Measurements from ENCODE around the gene PCBP2. TPM values are rescaled to one million over a fixed set of nuclear protein-coding genes. Genes with fewer than 3 reads are reported as not detected.

The PCBP2 gene
- total and polyA plus RNA-seq, 2 of the 4 experiments (the other 2 are of a cell fraction), result 190 to 586 TPM

DNA sequence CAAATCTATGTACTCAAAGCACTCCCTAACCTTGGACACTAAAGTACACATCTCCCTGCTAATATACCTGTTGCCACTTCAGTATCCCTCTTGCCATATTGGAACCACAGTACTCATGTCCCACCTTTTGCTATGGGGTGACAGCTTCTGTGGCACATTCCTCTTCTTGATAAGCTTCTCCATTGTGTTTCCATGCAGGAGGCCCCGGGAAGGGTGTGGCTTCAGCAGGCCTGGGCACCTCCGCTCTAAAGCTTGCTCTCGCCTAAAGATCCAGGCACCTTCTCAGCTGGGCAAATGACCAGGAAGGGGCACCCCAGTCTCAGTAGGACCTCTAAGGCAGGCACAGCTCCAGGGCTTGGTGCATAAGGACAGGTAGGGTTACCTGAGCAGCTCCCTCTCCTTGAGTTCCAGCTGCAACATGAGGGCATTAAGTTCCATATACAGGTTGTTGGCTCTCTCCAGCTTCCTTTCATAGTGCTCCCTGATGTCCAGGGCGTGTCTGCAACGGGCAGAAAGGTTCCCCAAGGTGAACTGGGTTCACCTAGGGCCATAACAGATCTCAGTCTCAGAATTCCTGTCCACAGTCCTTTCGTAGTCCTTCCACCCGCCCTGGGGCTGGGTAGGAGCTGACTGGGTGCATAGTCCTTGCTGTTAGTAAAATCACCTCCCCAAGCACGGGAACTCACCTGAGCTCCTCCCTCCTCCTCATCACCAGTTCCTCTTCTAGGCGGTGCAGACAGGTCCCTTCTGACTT, 31.5 kb downstream of the PCBP2 start (continued):
- TF ChIP-seq NFE2L2 (IDR thresholded peaks at IDR 0.05; ENCODE audit: low read depth, low read length), result no peak

DNA sequence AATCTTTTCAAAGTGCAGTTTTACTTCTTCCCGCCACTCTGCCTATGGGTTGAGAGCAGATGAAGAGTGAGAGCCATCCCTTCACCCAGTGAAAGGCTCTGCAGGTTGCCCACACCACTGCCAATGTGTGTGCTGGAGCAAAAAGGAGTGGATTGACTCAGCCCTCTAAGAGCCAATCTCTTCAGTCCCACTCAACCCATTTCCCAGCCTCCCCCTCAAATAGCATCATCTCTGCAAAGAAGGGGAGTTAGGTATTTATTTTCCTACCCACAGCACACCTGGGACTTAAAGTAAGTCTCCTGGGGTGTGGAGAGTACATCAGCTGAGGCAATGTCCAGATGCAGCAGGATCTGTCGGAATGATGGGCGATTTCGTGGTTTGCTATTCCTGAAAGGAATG, 32.1 kb downstream of the PCBP2 start:
- H3K4me3 ChIP-seq (ENCODE audit: insufficient read depth, low read depth, low read length), result no peak overlapping the region
- no peak overlapping the region for H3K4me2 ChIP-seq (ENCODE audit: low read depth, low read length)
- peaks cover 11% of the 10 kb centered on the region for H3K4me1 ChIP-seq (ENCODE audit: control insufficient read depth, insufficient read depth, low read length)
- H4K8ac ChIP-seq (ENCODE audit: low read depth in 2 of 2, low read length in 2 of 2), result no peak overlapping the region
- no peaks in the 10 kb centered on the region for H3K9me3 ChIP-seq (ENCODE audit: control insufficient read depth, insufficient read depth, low read length)
- in situ Hi-C loops (cut with MboI; ENCODE audit: low sequenced_read_pairs), result no loop called here
- no peak overlapping the region for H3K56ac ChIP-seq (ENCODE audit: extremely low read depth, insufficient read depth, low read length)
- 100% methylated on average over 2 of the region's 4 CpGs; no CpG with 5 or more reads in 1 of the 2 experiments for WGBS, 2 experiments (ENCODE audit: extremely low coverage in 2 of 2, insufficient read length in 1 of 2)
- no peak overlapping the region for H4K91ac ChIP-seq (ENCODE audit: insufficient read depth, low read depth, low read length)
- no TSS peak for BruUV-seq (replicated peaks)
- peaks cover 75% of the 10 kb centered on the region for H3K36me3 ChIP-seq (ENCODE audit: control insufficient read depth, insufficient read depth, low read length)
- POLR2A ChIA-PET (ENCODE audit: unreplicated experiment), result interaction anchor here (0.8 kb wide), 1 partner anchor 15 kb away, joined by 5 read pairs; no protein-coding TSS in a partner anchor
- H2AK9ac ChIP-seq (replicated peaks; ENCODE audit: low read depth, low read length, poor library complexity), result no peak overlapping the region
- dilution Hi-C loops (cut with HindIII; ENCODE audit: low sequenced_read_pairs, unreplicated experiment), result no loop called here
- no peak overlapping the region for H3K23ac ChIP-seq (ENCODE audit: low read depth, low read length)
- H2BK20ac ChIP-seq (ENCODE audit: low read depth, low read length), result no peak overlapping the region
- H2BK15ac ChIP-seq (ENCODE audit: low read depth, low read length), result no peak overlapping the region
- H2BK5ac ChIP-seq (ENCODE audit: low read depth, low read length, poor library complexity, severe bottlenecking), result no peak overlapping the region
- peaks cover 30 to 84% of the 10 kb centered on the region in 2 experiments for H3K79me1 ChIP-seq (ENCODE audit: low read depth in 1 of 2, low read length in 2 of 2)
- no peak overlapping the region for H3K14ac ChIP-seq (replicated peaks; ENCODE audit: low read depth, low read length)
- no peak overlapping the region for H2AFZ ChIP-seq (replicated peaks; ENCODE audit: low read length, poor library complexity)
- TF ChIP-seq MAFK (IDR thresholded peaks at IDR 0.05; ENCODE audit: low read depth, low read length) (no peak), MAZ (IDR thresholded peaks at IDR 0.05; ENCODE audit: borderline replicate concordance, low read depth, low read length) (no peak), CEBPB (IDR thresholded peaks at IDR 0.05; ENCODE audit: low read depth, low read length) (no peak), MXI1 (IDR thresholded peaks at IDR 0.05; ENCODE audit: borderline replicate concordance, low read depth, low read length) (no peak), RAD21 (IDR thresholded peaks at IDR 0.05; ENCODE audit: low read length) (no peak), NFE2L2 (IDR thresholded peaks at IDR 0.05; ENCODE audit: low read depth, low read length) (no peak)
- TF ChIP-seq, protein P1, sequence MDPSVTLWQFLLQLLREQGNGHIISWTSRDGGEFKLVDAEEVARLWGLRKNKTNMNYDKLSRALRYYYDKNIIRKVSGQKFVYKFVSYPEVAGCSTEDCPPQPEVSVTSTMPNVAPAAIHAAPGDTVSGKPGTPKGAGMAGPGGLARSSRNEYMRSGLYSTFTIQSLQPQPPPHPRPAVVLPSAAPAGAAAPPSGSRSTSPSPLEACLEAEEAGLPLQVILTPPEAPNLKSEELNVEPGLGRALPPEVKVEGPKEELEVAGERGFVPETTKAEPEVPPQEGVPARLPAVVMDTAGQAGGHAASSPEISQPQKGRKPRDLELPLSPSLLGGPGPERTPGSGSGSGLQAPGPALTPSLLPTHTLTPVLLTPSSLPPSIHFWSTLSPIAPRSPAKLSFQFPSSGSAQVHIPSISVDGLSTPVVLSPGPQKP (IDR thresholded peaks at IDR 0.05; ENCODE audit: borderline replicate concordance, low read depth, low read length), result no peak
- TF ChIP-seq, protein P2, sequence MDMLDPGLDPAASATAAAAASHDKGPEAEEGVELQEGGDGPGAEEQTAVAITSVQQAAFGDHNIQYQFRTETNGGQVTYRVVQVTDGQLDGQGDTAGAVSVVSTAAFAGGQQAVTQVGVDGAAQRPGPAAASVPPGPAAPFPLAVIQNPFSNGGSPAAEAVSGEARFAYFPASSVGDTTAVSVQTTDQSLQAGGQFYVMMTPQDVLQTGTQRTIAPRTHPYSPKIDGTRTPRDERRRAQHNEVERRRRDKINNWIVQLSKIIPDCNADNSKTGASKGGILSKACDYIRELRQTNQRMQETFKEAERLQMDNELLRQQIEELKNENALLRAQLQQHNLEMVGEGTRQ (IDR thresholded peaks at IDR 0.05; ENCODE audit: low read depth, low read length), result no peak
- TF ChIP-seq, protein P3, sequence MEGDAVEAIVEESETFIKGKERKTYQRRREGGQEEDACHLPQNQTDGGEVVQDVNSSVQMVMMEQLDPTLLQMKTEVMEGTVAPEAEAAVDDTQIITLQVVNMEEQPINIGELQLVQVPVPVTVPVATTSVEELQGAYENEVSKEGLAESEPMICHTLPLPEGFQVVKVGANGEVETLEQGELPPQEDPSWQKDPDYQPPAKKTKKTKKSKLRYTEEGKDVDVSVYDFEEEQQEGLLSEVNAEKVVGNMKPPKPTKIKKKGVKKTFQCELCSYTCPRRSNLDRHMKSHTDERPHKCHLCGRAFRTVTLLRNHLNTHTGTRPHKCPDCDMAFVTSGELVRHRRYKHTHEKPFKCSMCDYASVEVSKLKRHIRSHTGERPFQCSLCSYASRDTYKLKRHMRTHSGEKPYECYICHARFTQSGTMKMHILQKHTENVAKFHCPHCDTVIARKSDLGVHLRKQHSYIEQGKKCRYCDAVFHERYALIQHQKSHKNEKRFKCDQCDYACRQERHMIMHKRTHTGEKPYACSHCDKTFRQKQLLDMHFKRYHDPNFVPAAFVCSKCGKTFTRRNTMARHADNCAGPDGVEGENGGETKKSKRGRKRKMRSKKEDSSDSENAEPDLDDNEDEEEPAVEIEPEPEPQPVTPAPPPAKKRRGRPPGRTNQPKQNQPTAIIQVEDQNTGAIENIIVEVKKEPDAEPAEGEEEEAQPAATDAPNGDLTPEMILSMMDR (conservative IDR thresholded peaks at IDR 0.05; ENCODE audit: low read depth, low read length), result no peak
- no peak overlapping the region for H3K4ac ChIP-seq (ENCODE audit: low read depth, low read length)
- ATAC-seq (ENCODE audit: low read depth), result no peak
- no peak overlapping the region for H2AK5ac ChIP-seq (ENCODE audit: low read depth, low read length)
- H2BK120ac ChIP-seq (ENCODE audit: low read depth, low read length), result no peak overlapping the region
- CTCF ChIA-PET, result no interaction called here
- H3K27ac ChIP-seq (ENCODE audit: insufficient read depth, low read length), result no peak overlapping the region
- H4K5ac ChIP-seq (ENCODE audit: low read depth, low read length), result no peak overlapping the region
- no peak for DNase-seq
- no peak overlapping the region for H3K9ac ChIP-seq (ENCODE audit: low read depth, low read length)
- intact Hi-C loops (cut with micrococcal nuclease), result no loop called here
- peaks cover 17% of the 10 kb centered on the region; the same call in 1 of the 2 replicates for H3K9me1 ChIP-seq (ENCODE audit: insufficient read depth, low read length)
- H3K27me3 ChIP-seq (ENCODE audit: control insufficient read depth, insufficient read depth, low read length), result no peaks in the 10 kb centered on the region
- H3K18ac ChIP-seq (ENCODE audit: low read depth, low read length), result no peak overlapping the region
- H4K20me1 ChIP-seq (ENCODE audit: insufficient read depth, low read length), result peaks cover 81% of the 10 kb centered on the region

Measured in IMR-90 (cell line).